HepG2 (cell line): ENCODE data around the gene CHID1. TPM values are rescaled to one million over a fixed set of nuclear protein-coding genes. Genes with fewer than 3 reads are reported as not detected.
A peak's percentile ranks its signal among the peaks of the same experiment; 100 is the strongest.

ENCODE experiments used
- ATAC-seq: fragments of 200-7000 bp; cut with Tn5 transposase; 3 replicates; pipeline ENCODE4 v1.9.1; 2020; ENCODE audit warnings: mild to moderate bottlenecking, moderate library complexity
- BruUV-seq: library from RNA; stranded (reverse); fragments of 400-500 nt; replicated peaks from 2 replicates; lab custom pipeline; 2021; lab: Mats Ljungman, UMichigan
- CTCF ChIA-PET: fragments of 300-600 bp; formaldehyde crosslinking; extraction: SDS; loops from one replicate; lab custom pipeline; 2021; ENCODE audit warnings: low total read pairs, inconsistent platforms, low intra/inter-chr PET ratio; lab: Yijun Ruan, JAX
- POLR2A ChIA-PET: fragments of 350-600 bp; sonication (Branson Sonifier 250); formaldehyde crosslinking; loops from one replicate; lab custom pipeline; 2020; ENCODE audit warnings: antibody characterized with exemption, inconsistent platforms; lab: Yijun Ruan, JAX
- DNase-seq: peaks from one replicate; pipeline ENCODE4 v3.0.0-alpha.2; 2015; ENCODE audit warnings: low spot score
- FAIRE-seq: peaks from 3 replicates; lab custom pipeline; 2011; peaks lifted over from hg19 to GRCh38; lab: Jason Lieb, UNC
- H2AFZ ChIP-seq: one replicate; pipeline ENCODE4 v1.6.1; 2011; ENCODE audit warnings: low read length, inconsistent platforms
- H3K27ac ChIP-seq: fragments of 300-600 bp; 3 replicates; pipeline ENCODE4 v1.8.0; 2011; ENCODE audit warnings: mixed run types, mild to moderate bottlenecking, mixed read lengths, low read length, inconsistent platforms; ENCODE audit not compliant: insufficient read depth; ENCODE audit errors: extremely low read length
- H3K27me3 ChIP-seq, 2 experiments: fragments of 200-600 bp in 1 of 2; 2 replicates in 1 of 2; 3 replicates in 1 of 2; pipeline versions ENCODE4 v1.6.0 to v1.8.0; 2011; ENCODE audit warnings: low read length in 2 of 2, mild to moderate bottlenecking in 2 of 2, moderate library complexity in 2 of 2, inconsistent platforms in 1 of 2; ENCODE audit not compliant: insufficient read depth in 2 of 2, control insufficient read depth in 1 of 2
- H3K36me3 ChIP-seq, 2 experiments: fragments of 200-600 bp in 1 of 2; replicated peaks in 1 of 2; 2 replicates in 1 of 2; 3 replicates in 1 of 2; pipeline versions ENCODE4 v1.5.1 to v1.8.0; 2011; ENCODE audit warnings: low read length in 2 of 2, inconsistent platforms in 1 of 2; ENCODE audit not compliant: insufficient read depth in 2 of 2, control insufficient read depth in 1 of 2
- H3K4me1 ChIP-seq: 2 replicates; pipeline ENCODE4 v1.5.1; 2012; ENCODE audit warnings: low read length, inconsistent platforms; ENCODE audit not compliant: insufficient read depth
- H3K4me2 ChIP-seq: 2 replicates; pipeline ENCODE4 v1.6.0; 2011; ENCODE audit warnings: low read depth, low read length, inconsistent platforms
- H3K4me3 ChIP-seq, 3 experiments: fragments of 200-600 bp in 1 of 3; sonication (generic), shearing (Covaris generic) in 1 of 3; replicated peaks in 1 of 3; 2 replicates each; pipeline ENCODE4 v1.5.1; 2011 to 2016; ENCODE audit warnings: low read length in 3 of 3, inconsistent platforms in 2 of 3, low read depth in 2 of 3, mild to moderate bottlenecking in 2 of 3, control low read depth in 1 of 3, mixed read lengths in 1 of 3; ENCODE audit not compliant: insufficient read depth in 1 of 3
- H3K79me2 ChIP-seq: one replicate; pipeline ENCODE4 v1.6.1; 2011; ENCODE audit warnings: low read length, inconsistent platforms; ENCODE audit not compliant: insufficient read depth
- H3K9ac ChIP-seq: 2 replicates; pipeline ENCODE4 v1.6.0; 2011; ENCODE audit warnings: mild to moderate bottlenecking, low read depth, low read length, inconsistent platforms; ENCODE audit not compliant: insufficient read depth
- H3K9me3 ChIP-seq: 2 replicates; pipeline ENCODE4 v1.5.1; 2012; ENCODE audit warnings: mild to moderate bottlenecking, low read length
- H4K20me1 ChIP-seq: 2 replicates; pipeline ENCODE4 v1.6.0; 2011; ENCODE audit warnings: inconsistent platforms, mild to moderate bottlenecking, low read length, moderate library complexity; ENCODE audit not compliant: insufficient read depth
- AGO1 ChIP-seq: fragments of 200-400 bp; formaldehyde crosslinking; IDR thresholded peaks from 2 replicates; pipeline ENCODE4 v1.6.1; 2017; ENCODE audit warnings: mild to moderate bottlenecking, low read depth, low read length, moderate library complexity; ENCODE audit not compliant: poor library complexity, severe bottlenecking
- AGO2 ChIP-seq: fragments of 200-400 bp; formaldehyde crosslinking; optimal IDR thresholded peaks from 2 replicates; pipeline ENCODE3; 2017; ENCODE audit warnings: mild to moderate bottlenecking, low read depth, low read length, moderate library complexity
- AKAP8 ChIP-seq: sonication (generic); formaldehyde crosslinking; IDR thresholded peaks from 2 replicates; pipeline ENCODE4 v1.5.1; 2020; ENCODE audit warnings: mild to moderate bottlenecking, missing genetic modification reagents
- CTCF ChIP-seq: sonication (generic); formaldehyde crosslinking; IDR thresholded peaks from 2 replicates; pipeline ENCODE4 v1.5.0; 2020; ENCODE audit warnings: mild to moderate bottlenecking, missing genetic modification reagents, moderate library complexity
- NFIB ChIP-seq: sonication (generic); formaldehyde crosslinking; IDR thresholded peaks from 2 replicates; pipeline ENCODE4 v1.9.0; 2021; ENCODE audit warnings: missing genetic modification reagents, mild to moderate bottlenecking, borderline replicate concordance
- POLR2AphosphoS5 ChIP-seq: IDR thresholded peaks from 2 replicates; pipeline ENCODE4 v1.6.1; 2012; ENCODE audit warnings: low read depth, low read length
- POLR2G ChIP-seq: fragments of 200-400 bp; formaldehyde crosslinking; IDR thresholded peaks from 2 replicates; pipeline ENCODE4 v1.6.1; 2018; ENCODE audit warnings: mild to moderate bottlenecking, low read depth, low read length, moderate library complexity
- RBFOX2 ChIP-seq: fragments of 200-400 bp; formaldehyde crosslinking; IDR thresholded peaks from 2 replicates; pipeline ENCODE4 v1.6.1; 2017; ENCODE audit warnings: low read depth, mild to moderate bottlenecking, low read length
- RCOR2 ChIP-seq: IDR thresholded peaks from 2 replicates; pipeline ENCODE4 v1.6.1; 2016; ENCODE audit warnings: missing biosample characterization, missing genetic modification reagents
- THAP11 ChIP-seq: IDR thresholded peaks from 2 replicates; pipeline ENCODE4 v1.6.1; 2016; ENCODE audit warnings: missing biosample characterization, missing genetic modification reagents
- ZNF207 ChIP-seq: fragments of 450-650 bp; IDR thresholded peaks from 2 replicates; pipeline ENCODE4 v1.6.1; 2016; ENCODE audit warnings: antibody characterized with exemption, borderline replicate concordance
- ZNF687 ChIP-seq: sonication (generic); formaldehyde crosslinking; IDR thresholded peaks from 2 replicates; pipeline ENCODE4 v1.5.1; 2020; ENCODE audit warnings: mild to moderate bottlenecking, missing genetic modification reagents, moderate library complexity
- ZNF788 ChIP-seq: sonication (generic); formaldehyde crosslinking; IDR thresholded peaks from 2 replicates; pipeline ENCODE4 v1.5.0; 2020; ENCODE audit warnings: mild to moderate bottlenecking, missing genetic modification reagents, borderline replicate concordance
- WGBS: methylation state at CpG from one replicate; pipeline ENCODE4 v1.1.6; 2017; ENCODE audit warnings: low lambda C conversion rate; 5-methylcytosine and 5-hydroxymethylcytosine counted together
- in situ Hi-C: cut with HindIII; loops from 2 replicates; pipeline ENCODE4 v1.10.0; 2017; ENCODE audit warnings: low pct_unique_long_range_greater_than_20kb; ENCODE audit not compliant: extremely low pct_ligation_motif_present
- intact Hi-C: fragments of 100-400 bp; cut with micrococcal nuclease; formaldehyde crosslinking; loops from one replicate; pipeline ENCODE4 v1.10.0; 2022; ENCODE audit not compliant: unreplicated experiment
- polyA plus RNA-seq, 8 experiments: library from polyadenylated mRNA; depleted of rRNA in 3 of 8; stranded (reverse) in 7 of 8; unstranded in 1 of 8; fragments of >200 nt; fragmentation: Illumina TruSeq in 4 of 8; extraction: Trizol in 4 of 8; gene quantifications; 2 replicates each; pipeline versions ENCODE4 v1.2.1 to v1.2.3, GENCODE V29; 2011 to 2016; ENCODE audit warnings: low read depth in 4 of 8, missing spikeins in 1 of 8, mixed read lengths in 1 of 8; ENCODE audit not compliant: insufficient read depth in 1 of 8
- total RNA-seq, 5 experiments: library from RNA; depleted of rRNA; stranded (reverse); fragments of >200 nt; fragmentation: Illumina TruSeq; extraction: Trizol; gene quantifications; 2 replicates each; pipeline ENCODE4 v1.2.3, GENCODE V29; 2016; ENCODE audit warnings: low read depth in 1 of 5
- TF ChIP-seq, protein P1 (sequence below): sonication (generic); formaldehyde crosslinking; IDR thresholded peaks from 2 replicates; pipeline ENCODE4 v1.4.0; 2020; ENCODE audit warnings: missing genetic modification reagents
- TF ChIP-seq, protein P2 (sequence below): sonication (generic); formaldehyde crosslinking; IDR thresholded peaks from 2 replicates; pipeline ENCODE4 v1.4.0; 2020; ENCODE audit warnings: missing genetic modification reagents

Gene CHID1
- total and polyA plus RNA-seq, 2 of the 13 experiments (the other 11 are each of a cell fraction or from before 2014, with no cell fraction given): 65.1 to 93.6 TPM

GRCh38 chr11:839875-840617 is 70.6 kb downstream of the CHID1 start:
- DNase-seq: no peak
- TF ChIP-seq ZNF687 (CRISPR knock-in tag) (peak; percentile 15; the same call in 1 of the 2 replicates), RCOR2 (CRISPR knock-in tag) (no peak), RBFOX2 (peak; percentile 67), POLR2G (peak; percentile 38), CTCF (CRISPR knock-in tag) (peak; percentile 50), ZNF207 (no peak), AGO1 (peak; percentile 89), POLR2AphosphoS5 (peak; percentile 12; the same call in 1 of the 2 replicates), ZNF788 (CRISPR knock-in tag) (peak; percentile 27; the same call in 1 of the 2 replicates), NFIB (CRISPR knock-in tag) (no peak), AKAP8 (CRISPR knock-in tag) (peak; percentile 72; the same call in 1 of the 2 replicates), AGO2 (peak; percentile 92), THAP11 (CRISPR knock-in tag) (no peak)
- TF ChIP-seq, protein P1, sequence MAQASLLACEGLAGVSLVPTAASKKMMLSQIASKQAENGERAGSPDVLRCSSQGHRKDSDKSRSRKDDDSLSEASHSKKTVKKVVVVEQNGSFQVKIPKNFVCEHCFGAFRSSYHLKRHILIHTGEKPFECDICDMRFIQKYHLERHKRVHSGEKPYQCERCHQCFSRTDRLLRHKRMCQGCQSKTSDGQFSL (CRISPR knock-in tag): peak; percentile 64; the same call in 1 of the 2 replicates
- TF ChIP-seq, protein P2, sequence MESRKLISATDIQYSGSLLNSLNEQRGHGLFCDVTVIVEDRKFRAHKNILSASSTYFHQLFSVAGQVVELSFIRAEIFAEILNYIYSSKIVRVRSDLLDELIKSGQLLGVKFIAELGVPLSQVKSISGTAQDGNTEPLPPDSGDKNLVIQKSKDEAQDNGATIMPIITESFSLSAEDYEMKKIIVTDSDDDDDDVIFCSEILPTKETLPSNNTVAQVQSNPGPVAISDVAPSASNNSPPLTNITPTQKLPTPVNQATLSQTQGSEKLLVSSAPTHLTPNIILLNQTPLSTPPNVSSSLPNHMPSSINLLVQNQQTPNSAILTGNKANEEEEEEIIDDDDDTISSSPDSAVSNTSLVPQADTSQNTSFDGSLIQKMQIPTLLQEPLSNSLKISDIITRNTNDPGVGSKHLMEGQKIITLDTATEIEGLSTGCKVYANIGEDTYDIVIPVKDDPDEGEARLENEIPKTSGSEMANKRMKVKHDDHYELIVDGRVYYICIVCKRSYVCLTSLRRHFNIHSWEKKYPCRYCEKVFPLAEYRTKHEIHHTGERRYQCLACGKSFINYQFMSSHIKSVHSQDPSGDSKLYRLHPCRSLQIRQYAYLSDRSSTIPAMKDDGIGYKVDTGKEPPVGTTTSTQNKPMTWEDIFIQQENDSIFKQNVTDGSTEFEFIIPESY (CRISPR knock-in tag): peak; percentile 72; the same call in 1 of the 2 replicates

More at GRCh38 chr11:839875-840617, 70.6 kb downstream of the CHID1 start:
- H3K9ac ChIP-seq: peak overlapping the region; percentile 92
- in situ Hi-C loops: no loop called here
- FAIRE-seq (no peak), ATAC-seq (no peak)
- no TSS peak for BruUV-seq
- intact Hi-C loops: loop anchor here (5.0 kb wide), 1 partner anchor 33 kb away; the partner anchor contains the start of genes PIDD1 and RPLP2
- CTCF ChIA-PET: no interaction called here
- WGBS: 97% methylated on average over 10 of the region's 25 CpGs
- peaks cover 27% of the 10 kb centered on the region for H3K79me2 ChIP-seq
- no peak overlapping the region for H2AFZ ChIP-seq
- POLR2A ChIA-PET: interaction anchor here (1.1 to 16.1 kb wide), 4 partner anchors 10 to 43 kb away, joined by 3 to 264 read pairs (median 78); partner anchors contain the start of genes CD151, CRACR2B, PNPLA2 and RPLP2
- peaks cover 13% of the 10 kb centered on the region; the same call in 1 of the 2 replicates for H4K20me1 ChIP-seq
- no peaks in the 10 kb centered on the region for H3K9me3 ChIP-seq
- peak overlapping the region; percentile 85 for H3K4me2 ChIP-seq
- peak overlapping the region; percentile 30 for H3K27ac ChIP-seq
- H3K27me3 ChIP-seq: no peaks in the 10 kb centered on the region
- peak overlapping the region in 2 of 3 experiments; percentile 97 to 98; a peak in 3 of 6 replicates for H3K4me3 ChIP-seq
- H3K4me1 ChIP-seq: peaks cover 61% of the 10 kb centered on the region
- H3K36me3 ChIP-seq: peaks cover 9 to 36% of the 10 kb centered on the region in 2 experiments
